Vagina (tissue), 2 donors: ENCODE results near the gene PTGIS.

Experiments used
- POLR2A ChIP-seq, 2 donors: fragments of 450-650 bp; IDR thresholded peaks; one replicate each; pipeline ENCODE4 v1.6.1; 2017; ENCODE audit warnings: antibody characterized with exemption in 2 of 2, mild to moderate bottlenecking in 2 of 2, moderate library complexity in 2 of 2
- TF ChIP-seq, protein P1 (sequence below), 3 experiments: fragments of 450-650 bp in 2 of 3; fragments of 200-600 bp in 1 of 3; sonication (generic) in 1 of 3; IDR thresholded peaks; one replicate each; pipeline ENCODE4 v1.5.1; 2017 to 2019; ENCODE audit warnings: antibody characterized with exemption in 3 of 3, mild to moderate bottlenecking in 2 of 3, moderate library complexity in 2 of 3

DNA sequence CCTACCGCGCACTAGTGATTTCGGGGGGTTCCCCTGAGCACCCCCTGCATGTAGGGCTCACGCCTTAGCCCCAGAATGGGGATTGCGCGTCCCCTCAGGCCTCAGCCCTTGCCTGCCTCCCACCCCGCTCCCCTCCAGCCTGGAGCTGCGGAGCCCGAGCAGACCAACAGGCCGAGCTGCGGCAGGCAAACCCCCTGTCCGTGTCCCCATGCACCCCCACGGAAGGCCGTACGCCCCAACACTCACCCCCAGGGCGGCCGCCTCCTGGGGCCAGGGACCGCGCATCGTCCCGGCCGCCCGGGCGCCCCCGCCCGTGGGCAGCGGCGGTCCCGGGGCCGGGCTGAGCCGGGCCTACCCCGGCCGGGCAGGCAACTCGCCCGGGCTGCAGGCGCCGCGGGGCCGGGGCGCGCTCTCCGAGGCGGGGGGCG lies 84.2 kb downstream of the PTGIS start:
- TF ChIP-seq, protein P1, sequence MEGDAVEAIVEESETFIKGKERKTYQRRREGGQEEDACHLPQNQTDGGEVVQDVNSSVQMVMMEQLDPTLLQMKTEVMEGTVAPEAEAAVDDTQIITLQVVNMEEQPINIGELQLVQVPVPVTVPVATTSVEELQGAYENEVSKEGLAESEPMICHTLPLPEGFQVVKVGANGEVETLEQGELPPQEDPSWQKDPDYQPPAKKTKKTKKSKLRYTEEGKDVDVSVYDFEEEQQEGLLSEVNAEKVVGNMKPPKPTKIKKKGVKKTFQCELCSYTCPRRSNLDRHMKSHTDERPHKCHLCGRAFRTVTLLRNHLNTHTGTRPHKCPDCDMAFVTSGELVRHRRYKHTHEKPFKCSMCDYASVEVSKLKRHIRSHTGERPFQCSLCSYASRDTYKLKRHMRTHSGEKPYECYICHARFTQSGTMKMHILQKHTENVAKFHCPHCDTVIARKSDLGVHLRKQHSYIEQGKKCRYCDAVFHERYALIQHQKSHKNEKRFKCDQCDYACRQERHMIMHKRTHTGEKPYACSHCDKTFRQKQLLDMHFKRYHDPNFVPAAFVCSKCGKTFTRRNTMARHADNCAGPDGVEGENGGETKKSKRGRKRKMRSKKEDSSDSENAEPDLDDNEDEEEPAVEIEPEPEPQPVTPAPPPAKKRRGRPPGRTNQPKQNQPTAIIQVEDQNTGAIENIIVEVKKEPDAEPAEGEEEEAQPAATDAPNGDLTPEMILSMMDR (IDR thresholded peaks at IDR 0.05), result no peak
- no peak for TF ChIP-seq POLR2A (IDR thresholded peaks at IDR 0.05)
